Measurements from ENCODE around the gene NUDT2.

GRCh38 chr9:34335376-34335775 is 6.0 kb downstream of the NUDT2 start:
- no peak for TF ChIP-seq CTCF (IDR thresholded peaks at IDR 0.05; ENCODE audit: low read depth, low read length, poor library complexity, severe bottlenecking)
- no peak for TF ChIP-seq EZH2phosphoT487 (IDR thresholded peaks at IDR 0.05; ENCODE audit: borderline replicate concordance, low read length)

Data from DOHH2 (cell line).